Measurements from ENCODE around the gene THSD4. TPM values are rescaled to one million over a fixed set of nuclear protein-coding genes. Genes with fewer than 3 reads are reported as not detected.

Gene THSD4
- total and polyA plus RNA-seq, 2 of the 8 experiments (the other 6 are each of a cell fraction or from before 2014, with no cell fraction given), result 2.5 to 6.2 TPM

- TF ChIP-seq TBP (IDR thresholded peaks at IDR 0.05; ENCODE audit: low read depth, low read length) (no peak), SAP30 (IDR thresholded peaks at IDR 0.05; ENCODE audit: insufficient read depth, insufficient replicate concordance, low read length) (no peak)
Measured at GRCh38 chr15:71232411-71232810, 117.1 kb downstream of the THSD4 start (continued).

Data from H1 (cell line).